Stimulated activated CD4-positive, alpha-beta T cell treated with anti-CD3 and anti-CD28 coated beads, Interleukin-4, amount 100 ng/mL, for 4 hours (primary cell): Measurements from ENCODE around the gene GZMM.

Experiments used
- DNase-seq, 2 experiments: peaks; one replicate each; pipeline ENCODE4 v3.0.0-alpha.2; 2020

GZMM gene

GRCh38 chr19:512547-513365, 31.1 kb upstream of the GZMM start:
- DNase-seq = no peak

GRCh38 chr19:513368-514165, 30.3 kb upstream of the GZMM start:
- no peak for DNase-seq

GRCh38 chr19:514166-514663, 29.6 kb upstream of the GZMM start:
- DNase-seq = no peak

- no peak for DNase-seq
Measured at GRCh38 chr19:517721-518597, 25.9 kb upstream of the GZMM start.

- DNase-seq = peak; percentile 54 to 59
Measured at GRCh38 chr19:518598-519231, 25.1 kb upstream of the GZMM start.

GRCh38 chr19:519449-519865, 24.4 kb upstream of the GZMM start:
- no peak for DNase-seq

GRCh38 chr19:522726-523125, 21.1 kb upstream of the GZMM start:
- DNase-seq = no peak

- DNase-seq = no peak
Measured at GRCh38 chr19:524062-524674, 19.7 kb upstream of the GZMM start.

- DNase-seq = no peak
Measured at GRCh38 chr19:525029-525428, 18.8 kb upstream of the GZMM start.

- DNase-seq = no peak
Measured at GRCh38 chr19:525857-526419, 17.9 kb upstream of the GZMM start.

GRCh38 chr19:530134-531008, 13.5 kb upstream of the GZMM start:
- no peak for DNase-seq

GRCh38 chr19:531009-531752, 12.7 kb upstream of the GZMM start:
- DNase-seq = peak; percentile 82 to 91

- no peak for DNase-seq
Measured at GRCh38 chr19:531753-532560, 11.9 kb upstream of the GZMM start, which contains the start of gene CDC34. Gene CDC34 (plus strand): TSS chr19:531760. CDS start chr19:531932, 172 bp downstream.

- peak in 1 of 2 experiments; percentile 27 for DNase-seq
Measured at GRCh38 chr19:532561-533363, 11.1 kb upstream of the GZMM start.

GRCh38 chr19:533364-534058, 10.3 kb upstream of the GZMM start:
- DNase-seq = no peak

- no peak for DNase-seq
Measured at GRCh38 chr19:534088-534487, 9.8 kb upstream of the GZMM start.
